Glutamatergic neuron (in vitro differentiated cells): ENCODE data around the gene NET1. TPM values are rescaled to one million over a fixed set of nuclear protein-coding genes. Genes with fewer than 3 reads are reported as not detected.

ENCODE experiments used
- DNase-seq: peaks from one replicate; pipeline ENCODE4 v3.0.0; 2022
- H3K27ac Mint-ChIP-seq: one replicate; pipeline ENCODE4 v1.8.0; 2020; ENCODE audit warnings: mild to moderate bottlenecking, mixed read lengths, inconsistent platforms; ENCODE audit not compliant: unreplicated experiment
- H3K27me3 Mint-ChIP-seq: one replicate; pipeline ENCODE4 v1.8.0; 2020; ENCODE audit warnings: mild to moderate bottlenecking, moderate library complexity, mixed read lengths, inconsistent platforms; ENCODE audit not compliant: unreplicated experiment
- H3K36me3 Mint-ChIP-seq: one replicate; pipeline ENCODE4 v1.8.0; 2020; ENCODE audit warnings: mild to moderate bottlenecking, mixed read lengths, inconsistent platforms; ENCODE audit not compliant: unreplicated experiment
- H3K4me1 Mint-ChIP-seq: one replicate; pipeline ENCODE4 v1.8.0; 2020; ENCODE audit warnings: mild to moderate bottlenecking, low read depth, mixed read lengths, inconsistent platforms; ENCODE audit not compliant: unreplicated experiment
- H3K4me3 Mint-ChIP-seq: one replicate; pipeline ENCODE4 v1.8.0; 2020; ENCODE audit warnings: mild to moderate bottlenecking, mixed read lengths, inconsistent platforms; ENCODE audit not compliant: unreplicated experiment
- H3K9me3 Mint-ChIP-seq: one replicate; pipeline ENCODE4 v1.8.0; 2020; ENCODE audit warnings: mild to moderate bottlenecking, moderate library complexity, mixed read lengths, inconsistent platforms; ENCODE audit not compliant: unreplicated experiment
- total RNA-seq: library from RNA; stranded (reverse); fragmentation: NEBNext Ultra II Directional; extraction: Animal tissue kit (Norgen Biotek cat#: 25700); gene quantifications from one replicate; pipeline ENCODE4 v1.2.1, GENCODE V29; 2021; ENCODE audit not compliant: unreplicated experiment
- TF ChIP-seq, protein P1 (sequence below): fragments of 200-600 bp; sonication (generic); IDR thresholded peaks from one replicate; pipeline ENCODE4 v1.5.0; 2021; ENCODE audit not compliant: partially characterized antibody, unreplicated experiment

NET1 gene
- total RNA-seq, 1 donor from 2014 or later, result 63.8 TPM

DNA sequence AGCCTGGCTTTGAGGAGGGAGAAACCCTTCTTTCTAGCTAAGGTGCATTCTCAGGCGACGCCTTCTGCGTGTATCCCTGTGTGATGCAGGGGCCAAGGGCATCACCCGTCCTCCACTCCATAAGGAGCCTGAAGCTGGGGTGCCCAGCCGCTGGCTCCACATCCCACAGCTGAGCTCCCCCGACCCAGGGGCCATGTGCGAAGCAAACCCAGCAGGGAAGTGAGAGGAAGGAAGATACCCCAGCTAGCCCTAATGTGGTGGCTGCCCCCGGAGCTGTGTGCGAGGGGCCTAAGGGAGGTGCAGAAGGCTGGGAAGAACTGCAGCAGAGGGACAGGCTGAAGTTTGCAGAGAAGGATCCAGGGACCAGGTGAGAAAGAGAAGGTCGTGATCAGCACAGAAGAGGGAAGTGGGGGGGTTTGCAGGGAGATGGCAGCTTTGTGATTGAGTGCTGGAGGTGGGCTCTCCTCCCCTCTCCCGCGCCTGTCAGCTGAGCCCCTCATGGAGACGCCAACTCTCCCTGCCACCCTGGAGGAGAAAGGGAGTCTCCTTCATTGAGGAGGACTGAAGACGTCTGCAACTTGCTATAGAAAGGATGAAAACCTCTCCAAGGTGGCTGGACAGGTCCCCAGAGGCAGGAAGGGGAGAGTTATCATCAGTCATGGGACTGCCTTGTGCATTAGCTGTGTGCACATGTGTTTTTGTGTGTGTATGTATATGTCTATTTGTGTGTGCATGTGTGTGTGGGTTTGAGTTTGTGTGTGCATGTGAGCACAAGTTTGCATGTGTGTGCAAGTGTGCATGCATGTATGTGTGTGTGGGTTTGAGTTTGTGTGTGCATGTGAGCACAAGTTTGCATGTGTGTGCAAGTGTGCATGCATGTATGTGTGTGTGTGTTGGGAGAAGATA lies 90.5 kb downstream of the NET1 start:
- peaks cover 4% of the 10 kb centered on the region for H3K4me1 Mint-ChIP-seq

DNA sequence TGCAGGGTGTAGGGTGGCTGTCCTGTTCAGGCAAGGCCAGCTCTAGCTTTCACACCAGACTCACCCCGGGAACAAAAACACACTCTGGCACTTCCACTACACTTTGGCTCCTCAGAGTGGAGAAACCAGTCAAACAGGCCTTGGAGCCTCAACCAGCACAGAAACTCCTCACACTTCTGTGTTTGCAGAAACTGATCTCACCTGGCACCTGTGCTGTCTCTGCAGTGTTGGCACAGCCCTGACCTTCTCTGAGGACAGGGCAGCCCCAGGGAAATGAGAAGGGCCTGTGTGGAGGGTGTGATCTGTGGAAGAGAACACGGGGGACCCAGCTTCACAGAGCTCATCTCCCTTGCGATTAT lies 91.1 kb downstream of the NET1 start:
- peaks cover 4% of the 10 kb centered on the region for H3K4me1 Mint-ChIP-seq
- H3K27ac Mint-ChIP-seq, result no peak overlapping the region

More for the DNA sequence above, 90.5 kb downstream of the NET1 start:
- Mint-ChIP-seq H3K27me3 (peaks cover 2% of the 10 kb centered on the region), H3K9me3 (peaks cover 2% of the 10 kb centered on the region), H3K4me3 (no peak overlapping the region), H3K27ac (no peak overlapping the region), H3K36me3 (no peaks in the 10 kb centered on the region)
- no peak for DNase-seq
- TF ChIP-seq, protein P1, sequence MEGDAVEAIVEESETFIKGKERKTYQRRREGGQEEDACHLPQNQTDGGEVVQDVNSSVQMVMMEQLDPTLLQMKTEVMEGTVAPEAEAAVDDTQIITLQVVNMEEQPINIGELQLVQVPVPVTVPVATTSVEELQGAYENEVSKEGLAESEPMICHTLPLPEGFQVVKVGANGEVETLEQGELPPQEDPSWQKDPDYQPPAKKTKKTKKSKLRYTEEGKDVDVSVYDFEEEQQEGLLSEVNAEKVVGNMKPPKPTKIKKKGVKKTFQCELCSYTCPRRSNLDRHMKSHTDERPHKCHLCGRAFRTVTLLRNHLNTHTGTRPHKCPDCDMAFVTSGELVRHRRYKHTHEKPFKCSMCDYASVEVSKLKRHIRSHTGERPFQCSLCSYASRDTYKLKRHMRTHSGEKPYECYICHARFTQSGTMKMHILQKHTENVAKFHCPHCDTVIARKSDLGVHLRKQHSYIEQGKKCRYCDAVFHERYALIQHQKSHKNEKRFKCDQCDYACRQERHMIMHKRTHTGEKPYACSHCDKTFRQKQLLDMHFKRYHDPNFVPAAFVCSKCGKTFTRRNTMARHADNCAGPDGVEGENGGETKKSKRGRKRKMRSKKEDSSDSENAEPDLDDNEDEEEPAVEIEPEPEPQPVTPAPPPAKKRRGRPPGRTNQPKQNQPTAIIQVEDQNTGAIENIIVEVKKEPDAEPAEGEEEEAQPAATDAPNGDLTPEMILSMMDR, result no peak

DNA sequence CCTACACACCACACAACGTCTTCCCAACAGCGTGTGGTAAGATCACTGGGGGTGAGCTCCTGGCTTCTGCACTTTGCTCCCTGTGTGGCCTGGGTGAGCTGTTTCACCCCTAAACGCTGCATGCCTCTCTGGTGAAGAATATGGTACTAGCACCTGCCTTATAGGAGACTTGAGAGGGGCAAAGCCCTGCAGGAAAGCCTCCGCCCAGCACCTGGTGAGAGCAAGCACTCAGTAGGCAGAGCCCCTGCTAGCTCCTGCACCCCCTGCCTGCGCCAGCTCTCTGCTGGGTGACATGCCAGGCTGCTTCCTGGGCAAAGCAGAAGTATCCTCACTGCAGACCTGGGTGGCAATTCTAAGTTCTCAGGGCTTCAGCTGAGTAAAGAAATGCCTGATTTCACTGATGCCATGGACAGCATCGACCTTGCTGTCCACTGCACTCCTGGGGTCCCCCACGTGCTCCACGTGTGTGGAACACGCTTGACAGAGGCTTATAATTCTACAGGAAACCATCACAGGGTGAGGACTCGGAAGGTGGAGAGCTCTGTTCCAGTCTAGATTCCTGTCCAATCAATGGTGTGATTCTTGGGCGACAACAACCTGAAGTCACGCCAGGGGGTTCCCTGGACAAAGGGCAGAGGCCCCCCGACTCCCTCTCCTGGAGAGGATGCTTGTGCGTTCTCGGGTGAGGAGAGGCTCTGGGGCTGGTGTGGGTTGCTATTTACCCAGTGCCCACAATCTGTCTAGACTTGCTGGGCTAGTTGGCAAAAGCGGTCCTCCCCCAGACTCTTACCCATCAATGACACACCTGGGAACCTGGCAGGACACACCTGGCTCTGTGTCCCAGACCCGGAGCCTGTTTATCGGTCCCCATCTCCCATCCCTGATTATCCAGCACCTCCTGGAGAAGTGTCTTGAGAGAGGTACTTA lies 92.1 kb downstream of the NET1 start:
- Mint-ChIP-seq H3K36me3 (peaks cover 7% of the 10 kb centered on the region), H3K4me3 (no peak overlapping the region), H3K27ac (no peak overlapping the region), H3K9me3 (peaks cover 4% of the 10 kb centered on the region), H3K27me3 (peaks cover 2% of the 10 kb centered on the region), H3K4me1 (peaks cover 4% of the 10 kb centered on the region)
- TF ChIP-seq, protein P1, result no peak
- peak; percentile 8 for DNase-seq

More for the DNA sequence above, 91.1 kb downstream of the NET1 start:
- TF ChIP-seq, protein P1, result no peak
- peaks cover under 1% of the 10 kb centered on the region for H3K36me3 Mint-ChIP-seq
- DNase-seq, result no peak
- peaks cover 2% of the 10 kb centered on the region for H3K27me3 Mint-ChIP-seq
- H3K4me3 Mint-ChIP-seq, result no peak overlapping the region
- peaks cover 2% of the 10 kb centered on the region for H3K9me3 Mint-ChIP-seq

DNA sequence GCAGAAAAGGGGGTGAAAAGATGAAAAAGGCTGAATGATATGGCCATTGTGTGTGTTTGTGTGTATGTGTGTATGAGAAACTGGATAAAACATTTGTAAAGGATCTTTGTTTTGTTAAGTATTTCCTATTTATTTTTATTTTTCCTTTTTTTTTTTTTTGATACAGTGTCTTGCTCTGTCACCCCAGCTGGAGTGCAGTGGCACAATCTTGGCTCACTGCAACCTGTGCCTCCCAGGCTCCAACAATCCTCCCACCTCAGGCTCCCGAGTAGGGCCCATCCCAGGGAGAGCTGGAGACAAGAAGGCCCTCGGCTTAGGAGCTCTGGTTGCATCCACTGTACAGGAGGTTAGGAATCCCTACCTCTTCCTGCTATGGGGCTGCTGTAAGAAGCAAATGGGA lies 93.9 kb downstream of the NET1 start:
- no peak overlapping the region for H3K27ac Mint-ChIP-seq
- H3K9me3 Mint-ChIP-seq, result peaks cover 4% of the 10 kb centered on the region
- TF ChIP-seq, protein P1, result no peak
- H3K36me3 Mint-ChIP-seq, result peaks cover 7% of the 10 kb centered on the region
- DNase-seq, result no peak
- no peaks in the 10 kb centered on the region for H3K27me3 Mint-ChIP-seq
- no peaks in the 10 kb centered on the region for H3K4me1 Mint-ChIP-seq
- no peak overlapping the region for H3K4me3 Mint-ChIP-seq
